Esophagus squamous epithelium (tissue), 5 donors: ENCODE measurements around the gene LGSN. TPM values are rescaled to one million over a fixed set of nuclear protein-coding genes. Genes with fewer than 3 reads are reported as not detected.
"Not testable (repeated sequence)": the region's sequence is repeated elsewhere in the genome, so short reads cannot be mapped to it uniquely, and the experiment has no call there.

Experiments
- DNase-seq: peaks from one replicate; lab custom pipeline; 2025; lab: John Stamatoyannopoulos, UW
- H3K27ac ChIP-seq, 4 donors: fragments of 200-600 bp; sonication (generic); one replicate each; pipeline ENCODE4 v1.5.1; 2016 to 2019; ENCODE audit warnings: mild to moderate bottlenecking in 1 of 4
- H3K27me3 ChIP-seq, 4 donors: fragments of 200-600 bp; sonication (generic); 1 replicate in 3 of 4; 2 replicates in 1 of 4; pipeline versions ENCODE4 v1.5.1 to v1.6.0; 2017 to 2021; ENCODE audit warnings: antibody characterized with exemption in 1 of 4
- H3K36me3 ChIP-seq, 3 donors: fragments of 200-600 bp; sonication (generic); one replicate each; pipeline ENCODE4 v1.5.1; 2016 to 2019
- H3K4me1 ChIP-seq, 3 donors: fragments of 200-600 bp; sonication (generic); one replicate each; pipeline ENCODE4 v1.5.1; 2017 to 2019
- H3K4me3 ChIP-seq, 4 donors: fragments of 200-600 bp; sonication (generic); 1 replicate in 3 of 4; 2 replicates in 1 of 4; pipeline ENCODE4 v1.5.1; 2016 to 2019; ENCODE audit warnings: mild to moderate bottlenecking in 2 of 4, moderate library complexity in 1 of 4
- H3K9me3 ChIP-seq, 3 donors: fragments of 200-600 bp; sonication (generic); one replicate each; pipeline ENCODE4 v1.5.1; 2016 to 2019
- CTCF ChIP-seq, 6 experiments: fragments of 450-650 bp in 4 of 6; fragments of 200-600 bp in 2 of 6; sonication (generic) in 2 of 6; IDR thresholded peaks; one replicate each; pipeline ENCODE4 v1.5.1; 2016 to 2019; ENCODE audit warnings: antibody characterized with exemption in 6 of 6, mild to moderate bottlenecking in 4 of 6, moderate library complexity in 4 of 6
- POLR2A ChIP-seq, 4 donors: fragments of 450-650 bp; IDR thresholded peaks; one replicate each; pipeline ENCODE4 v1.6.1; 2017; ENCODE audit warnings: antibody characterized with exemption in 4 of 4, mild to moderate bottlenecking in 4 of 4, moderate library complexity in 3 of 4
- WGBS, 2 donors: methylation state at CpG; one replicate each; pipeline ENCODE4 v1.1.5; 2018; 5-methylcytosine and 5-hydroxymethylcytosine counted together
- intact Hi-C: fragments of 100-400 bp; cut with DNase I; formaldehyde crosslinking; loops from one replicate; pipeline ENCODE4 v1.15.0; 2022
- total RNA-seq, 4 donors: library from RNA; depleted of rRNA; stranded (reverse); fragments of >200 nt; gene quantifications; one replicate each; pipeline ENCODE4 v1.1.0, GENCODE V29; 2016
- donor health status: DM: yes; HTN: yes; CAD: no.

The LGSN gene
- total RNA-seq = not detected

GRCh38 chr6:63319939-63320338, at the start of gene LGSN:
TSS of gene LGSN (minus strand) at chr6:63319983. CDS start at chr6:63319943, 40 bp downstream.
- Histone ChIP-seq H3K4me3 (no peak within 1 kb of the TSS), H3K27me3 (no peaks in the 10 kb centered on the region), H3K4me1 (no peaks in the 10 kb centered on the region), H3K9me3 (no peaks in the 10 kb centered on the region), H3K27ac (no peak within 1 kb of the TSS), H3K36me3 (no peaks in the 10 kb centered on the region)
- TF ChIP-seq POLR2A (IDR thresholded peaks at IDR 0.05) (no peak), CTCF (IDR thresholded peaks at IDR 0.05) (no peak)
- intact Hi-C loops = no loop called here
- DNase-seq = no peak
- WGBS, 2 donors = 54 to 60% methylated on average over 4 of the region's 4 CpGs

- H3K9me3 ChIP-seq = no peaks in the 10 kb centered on the region
- no peaks in the 10 kb centered on the region for H3K36me3 ChIP-seq
- no peak overlapping the region for H3K27ac ChIP-seq
- no peaks in the 10 kb centered on the region for H3K4me1 ChIP-seq
- H3K4me3 ChIP-seq = no peak overlapping the region
- 61 to 70% methylated on average over 7 of the region's 7 CpGs for WGBS, 2 donors
- DNase-seq = no peak
- H3K27me3 ChIP-seq = no peaks in the 10 kb centered on the region
- intact Hi-C loops = no loop called here
- TF ChIP-seq CTCF (IDR thresholded peaks at IDR 0.05) (no peak), POLR2A (IDR thresholded peaks at IDR 0.05) (no peak)
Measured at GRCh38 chr6:63368347-63368746, 48.6 kb upstream of the LGSN start.

GRCh38 chr6:63362500-63363120, 42.8 kb upstream of the LGSN start:
- DNase-seq, H3K27me3 ChIP-seq, intact Hi-C loops, H3K4me3 ChIP-seq, H3K9me3 ChIP-seq, H3K4me1 ChIP-seq, H3K36me3 ChIP-seq, H3K27ac ChIP-seq: not testable (repeated sequence)
- WGBS, 2 donors = 69 to 80% methylated on average over 7 to 8 of the region's 10 CpGs

- H3K27ac ChIP-seq, H3K36me3 ChIP-seq, intact Hi-C loops, H3K27me3 ChIP-seq, DNase-seq, H3K4me1 ChIP-seq, H3K4me3 ChIP-seq, H3K9me3 ChIP-seq: not testable (repeated sequence)
- WGBS, 2 donors = 69 to 93% methylated on average over 2 to 3 of the region's 3 CpGs
Measured at GRCh38 chr6:63357384-63357783, 37.6 kb upstream of the LGSN start.

GRCh38 chr6:63355632-63356031, 35.8 kb upstream of the LGSN start:
- WGBS, 2 donors = 44 to 67% methylated on average over 4 of the region's 4 CpGs
- DNase-seq = no peak
- Histone ChIP-seq H3K4me1 (peaks cover 0 to 3% (median 0%) of the 10 kb centered on the region in 3 donors), H3K9me3 (no peaks in the 10 kb centered on the region), H3K4me3 (no peak overlapping the region), H3K27me3 (no peaks in the 10 kb centered on the region), H3K36me3 (no peaks in the 10 kb centered on the region), H3K27ac (no peak overlapping the region)
- TF ChIP-seq CTCF (IDR thresholded peaks at IDR 0.05) (no peak), POLR2A (IDR thresholded peaks at IDR 0.05) (no peak)
- intact Hi-C loops = no loop called here

GRCh38 chr6:63353286-63353630, 33.5 kb upstream of the LGSN start:
- TF ChIP-seq CTCF (IDR thresholded peaks at IDR 0.05) (no peak), POLR2A (IDR thresholded peaks at IDR 0.05) (no peak)
- H3K27me3 ChIP-seq = no peaks in the 10 kb centered on the region
- WGBS, 2 donors = 69 to 83% methylated on average over 1 of the region's 1 CpG
- H3K4me1 ChIP-seq = peaks cover 0 to 5% (median 0%) of the 10 kb centered on the region in 3 donors
- no peaks in the 10 kb centered on the region for H3K9me3 ChIP-seq
- DNase-seq = no peak
- H3K4me3 ChIP-seq = no peak overlapping the region
- H3K27ac ChIP-seq = no peak overlapping the region
- intact Hi-C loops = no loop called here
- H3K36me3 ChIP-seq = no peaks in the 10 kb centered on the region
